SW480 (cell line): ENCODE measurements around the gene KCNJ9.
"Not testable (repeated sequence)": the region's sequence is repeated elsewhere in the genome, so short reads cannot be mapped to it uniquely, and the experiment has no call there.

Experiments
- DNase-seq: peaks from one replicate; pipeline ENCODE4 v3.0.0-alpha.2; 2016; ENCODE audit warnings: low spot score

KCNJ9 gene

DNA sequence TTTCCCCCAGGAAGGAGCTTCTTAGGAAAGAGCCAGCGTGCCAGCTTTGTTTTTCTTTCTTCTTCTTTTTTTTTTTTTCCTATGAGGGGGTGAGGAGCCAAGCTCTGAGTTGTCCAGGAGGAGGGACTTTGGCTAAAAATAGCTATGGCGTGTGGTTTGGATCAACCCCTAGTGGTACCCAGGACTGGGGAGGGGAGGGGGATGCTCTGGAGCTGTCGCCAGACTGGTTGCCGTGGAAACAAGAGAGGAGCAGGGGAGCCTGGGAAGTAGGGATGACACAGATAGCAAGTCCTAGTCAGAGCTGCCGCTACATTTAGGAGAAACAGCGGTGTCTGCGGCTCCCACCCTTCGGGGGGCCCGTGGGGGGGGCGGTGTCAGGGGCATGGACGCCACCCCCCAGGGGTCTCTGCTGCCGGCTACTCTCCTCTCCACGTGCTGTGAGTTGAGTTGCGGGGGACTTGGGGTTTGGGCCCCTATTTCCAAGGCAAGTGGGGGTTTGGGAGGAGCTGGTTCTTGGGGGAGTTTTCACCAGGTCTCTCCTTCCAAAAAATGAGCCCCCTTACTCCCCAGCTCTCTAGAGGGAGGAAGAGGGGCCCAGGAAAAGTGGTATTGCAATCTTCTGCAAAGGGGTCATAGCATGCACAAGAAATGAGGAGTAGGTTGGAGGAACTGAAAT, at the start of gene KCNJ9:
TSS of gene KCNJ9 (plus strand) at position 278 of the 676 bp plus-strand sequence. CDS start 2,493 bp downstream, outside the sequence.
- DNase-seq: no peak

DNA sequence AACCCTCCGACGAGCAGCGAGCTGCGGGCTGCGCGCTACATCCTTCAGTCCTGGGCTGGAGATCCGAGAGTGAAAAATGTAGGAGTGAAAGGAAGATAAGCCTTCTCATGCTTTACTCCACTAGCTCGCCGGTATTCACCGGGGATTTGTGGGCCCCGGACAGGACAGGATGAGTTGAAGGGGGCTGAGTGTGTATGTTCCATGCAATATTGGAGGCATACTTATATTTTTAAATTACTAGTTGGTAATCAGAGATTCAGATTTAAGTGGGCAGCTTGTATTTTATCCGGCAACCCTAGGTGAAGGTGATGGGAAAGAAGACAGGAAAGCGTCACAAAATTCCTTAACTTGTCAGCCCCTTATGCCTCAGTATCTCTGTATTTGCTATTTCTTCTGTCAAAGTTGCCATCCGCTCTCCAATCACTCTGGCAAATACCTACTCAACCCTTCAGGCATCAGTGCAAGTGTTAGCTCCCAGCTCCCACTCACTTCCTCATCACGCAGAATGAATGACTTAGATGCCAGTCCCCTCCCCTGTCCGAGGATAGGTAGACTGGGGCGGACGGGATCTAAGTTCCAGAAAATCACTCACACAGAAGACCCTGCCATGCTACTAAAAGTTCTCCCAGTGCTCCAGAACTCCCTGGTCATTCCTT, 49.0 kb upstream of the KCNJ9 start:
- peak; percentile 33 for DNase-seq

DNA sequence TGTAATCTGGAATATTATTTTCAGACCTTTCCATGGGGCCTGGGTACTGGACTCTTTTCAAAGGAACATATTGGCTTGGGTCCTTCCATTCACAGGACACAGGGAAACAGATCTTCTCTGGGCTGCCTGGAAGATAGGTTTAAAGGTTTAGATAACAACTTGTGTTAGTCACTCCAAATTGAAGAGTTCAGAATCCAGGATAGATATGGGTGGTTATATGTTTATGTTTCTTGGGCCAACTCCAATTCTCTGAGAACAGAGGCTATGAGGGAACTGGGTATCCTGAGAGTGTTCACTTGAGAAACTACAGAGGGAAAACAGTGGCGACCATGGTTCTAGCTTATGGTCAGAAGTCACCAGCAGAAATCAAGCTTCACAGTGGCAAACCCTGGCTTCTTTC, 40.9 kb upstream of the KCNJ9 start:
- DNase-seq: no peak

DNA sequence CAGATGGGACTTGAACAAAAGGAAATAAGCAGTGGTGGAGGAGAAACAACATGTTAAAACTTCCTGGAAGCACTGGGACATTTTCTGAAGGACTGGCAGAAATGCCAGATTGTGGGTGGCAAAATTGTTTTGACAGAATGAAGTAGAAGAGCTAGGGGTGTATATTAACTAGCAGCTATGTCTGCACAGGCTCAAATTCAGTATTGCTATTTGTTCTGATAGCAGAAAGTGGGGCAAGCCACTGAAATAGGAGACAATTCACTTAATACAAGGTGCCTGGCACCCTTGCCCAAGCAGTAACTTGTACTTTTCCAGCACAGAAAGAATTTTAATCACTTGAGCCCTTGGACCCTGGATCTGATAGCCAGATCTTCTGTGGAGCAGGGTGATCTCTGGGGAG, 37.8 kb upstream of the KCNJ9 start:
- no peak for DNase-seq

DNA sequence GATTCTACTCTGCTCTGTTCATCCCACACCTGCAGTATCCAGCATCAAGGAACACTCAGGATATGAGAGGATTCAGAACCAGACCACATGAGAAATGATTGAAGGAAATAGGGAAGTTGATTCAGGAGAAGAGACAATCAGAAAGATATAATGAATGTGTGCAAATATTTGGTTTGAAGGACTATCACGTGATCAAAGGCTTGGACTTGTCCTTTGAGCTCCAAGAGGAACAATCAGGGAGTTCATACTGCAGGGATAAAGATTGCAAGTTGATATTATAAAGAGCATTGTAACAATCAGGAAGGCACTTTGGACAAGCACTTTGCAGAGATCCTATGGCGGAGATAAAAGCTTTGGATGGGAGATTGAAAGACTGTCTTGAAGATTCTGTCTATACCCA, 35.7 kb upstream of the KCNJ9 start:
- no peak for DNase-seq

DNA sequence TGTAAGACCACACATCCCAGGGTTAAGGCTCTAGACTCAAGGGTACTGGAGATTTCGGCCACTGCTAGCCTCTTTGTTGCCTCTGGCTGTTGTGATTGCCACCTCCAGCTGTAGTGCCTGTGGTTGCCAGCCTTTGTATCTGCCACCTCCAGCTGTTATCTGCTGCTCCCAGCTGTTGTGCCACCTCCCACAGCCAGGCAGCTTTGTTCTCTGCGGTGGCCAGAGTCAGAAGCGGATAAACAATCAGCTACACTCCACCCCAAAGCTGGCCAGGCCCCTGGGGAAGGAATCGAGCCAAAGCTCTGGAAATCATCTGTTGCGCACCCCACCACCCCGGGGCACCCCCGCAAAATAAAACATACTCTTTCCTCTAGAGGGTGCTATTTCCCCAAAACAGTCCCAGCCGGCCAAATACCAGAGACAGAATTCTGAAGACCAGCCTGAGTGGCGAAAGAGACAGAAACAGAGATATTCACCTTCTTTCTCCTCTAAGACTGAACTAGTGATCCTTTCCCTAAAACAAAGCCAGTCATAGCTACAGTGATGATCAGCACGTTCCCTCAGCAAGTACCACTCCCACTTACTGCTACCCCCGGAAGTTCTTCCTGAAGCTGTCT, 34.7 kb upstream of the KCNJ9 start:
- peak; percentile 71 for DNase-seq

DNA sequence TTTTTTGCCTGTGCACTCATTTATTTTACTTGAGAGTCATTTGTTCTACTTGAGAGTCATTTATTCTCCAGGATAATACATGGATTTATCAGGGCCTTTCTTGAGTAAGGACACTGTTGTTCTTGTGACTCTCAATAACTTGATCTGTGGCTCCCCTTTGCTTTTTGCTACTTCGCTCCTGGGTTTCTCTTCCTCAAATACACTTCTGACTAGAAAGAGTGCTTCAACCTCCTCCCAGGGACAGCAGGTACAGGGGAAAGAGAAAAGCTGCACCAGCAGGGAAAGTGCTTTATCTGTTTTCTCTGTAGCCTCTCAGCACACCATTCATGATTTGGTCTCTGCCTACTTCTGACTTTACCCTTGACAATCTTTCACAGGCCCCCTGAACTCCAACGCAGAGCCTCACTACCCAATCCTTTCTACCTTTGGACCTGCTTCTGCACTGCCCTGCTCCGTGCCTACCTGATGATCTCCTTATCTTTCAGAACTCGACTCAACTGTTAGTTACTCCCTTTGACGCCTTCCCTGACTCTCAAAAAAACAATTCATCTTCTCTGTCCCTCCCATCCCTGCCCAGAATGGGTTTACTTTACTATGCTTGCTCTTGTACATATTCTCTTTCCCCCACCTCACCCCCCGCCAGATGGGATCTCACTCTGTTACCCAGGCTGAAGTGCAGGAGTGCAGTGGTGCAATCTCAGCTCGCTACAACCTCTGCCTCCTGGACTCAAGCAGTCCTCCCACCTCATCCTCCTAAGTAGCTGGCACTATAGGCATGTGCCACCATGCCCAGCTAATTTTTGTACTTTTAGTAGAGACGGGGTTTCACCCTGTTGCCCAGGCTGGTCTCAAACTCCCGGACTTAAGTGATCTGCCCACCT, 34.0 kb upstream of the KCNJ9 start:
- DNase-seq: no peak

DNA sequence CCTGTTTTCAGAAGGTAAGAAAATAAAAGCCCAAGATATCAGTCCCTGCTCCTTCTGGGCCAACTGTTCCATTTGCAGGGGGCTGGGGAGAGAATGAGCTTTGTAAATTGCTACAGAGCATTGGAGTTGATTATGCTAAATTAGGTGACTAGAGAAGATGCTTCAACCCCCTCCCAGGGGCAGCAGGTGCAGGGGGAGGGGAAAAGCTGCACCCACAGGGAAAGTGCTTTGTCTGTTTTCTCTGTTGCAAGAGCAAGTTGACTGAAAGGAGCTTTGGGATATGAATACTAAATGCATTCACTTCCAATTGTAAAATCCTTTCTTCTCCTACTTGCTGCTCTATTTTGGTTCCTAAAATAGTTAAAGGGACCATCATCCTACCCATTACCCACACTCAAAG, 33.0 kb upstream of the KCNJ9 start:
- no peak for DNase-seq

DNA sequence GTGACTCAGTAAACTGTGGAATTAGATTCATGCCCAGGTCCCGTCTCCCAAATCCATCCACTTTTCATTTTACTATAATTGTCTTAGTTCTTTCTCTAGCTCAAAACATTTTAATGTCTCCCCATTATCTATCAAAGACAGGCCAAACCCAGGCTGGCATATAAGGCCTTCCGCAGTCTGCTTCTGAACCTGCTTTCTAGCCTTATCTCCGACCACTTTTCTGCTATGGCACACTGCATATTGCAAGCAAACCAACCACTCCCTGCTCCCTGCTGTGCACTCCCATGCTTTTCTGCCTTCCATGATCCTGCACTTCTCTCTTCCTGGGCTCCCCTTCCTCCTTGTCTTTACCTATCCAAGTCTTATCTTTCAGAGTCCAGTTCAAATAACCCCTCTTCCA, 32.2 kb upstream of the KCNJ9 start:
- no peak for DNase-seq

DNA sequence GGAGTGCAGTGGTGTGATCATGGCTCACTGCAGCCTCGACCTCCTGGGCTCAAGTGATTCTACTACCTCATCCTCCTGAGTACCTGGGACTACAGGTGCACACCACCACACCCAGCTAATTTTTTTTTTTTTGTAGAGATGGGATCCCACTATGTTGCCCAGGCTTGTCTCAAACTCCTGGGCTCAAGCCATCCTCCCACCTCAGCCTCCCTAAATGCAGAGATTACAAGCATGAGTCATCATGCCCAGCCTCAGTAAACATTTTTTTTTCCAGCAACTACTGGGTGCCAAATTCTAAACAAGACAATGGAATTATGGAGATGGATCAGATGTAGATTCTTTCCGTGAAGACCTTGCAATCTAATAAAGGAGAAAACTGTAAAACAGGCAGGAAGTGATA, 31.2 kb upstream of the KCNJ9 start:
- DNase-seq: not testable (repeated sequence)

DNA sequence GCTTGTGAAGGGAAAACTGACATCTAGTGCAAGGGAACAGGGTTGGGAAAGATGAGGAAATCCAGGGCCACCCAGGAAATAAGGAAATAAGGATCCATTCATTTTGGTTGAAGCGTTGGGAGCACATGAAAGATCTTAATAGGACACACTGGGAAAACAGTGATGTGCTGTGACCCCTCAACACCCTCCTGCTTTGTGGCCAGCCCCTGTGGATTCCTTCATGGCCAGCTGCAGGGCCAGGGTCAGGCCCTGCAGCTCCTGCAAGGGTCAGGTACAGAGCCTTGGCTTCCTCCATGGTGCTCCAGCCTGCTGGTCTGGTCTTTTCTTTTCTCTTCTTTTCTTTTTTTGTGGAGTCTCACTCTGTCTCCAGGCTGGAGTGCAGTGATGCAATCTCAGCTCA, 30.7 kb upstream of the KCNJ9 start:
- DNase-seq: no peak

DNA sequence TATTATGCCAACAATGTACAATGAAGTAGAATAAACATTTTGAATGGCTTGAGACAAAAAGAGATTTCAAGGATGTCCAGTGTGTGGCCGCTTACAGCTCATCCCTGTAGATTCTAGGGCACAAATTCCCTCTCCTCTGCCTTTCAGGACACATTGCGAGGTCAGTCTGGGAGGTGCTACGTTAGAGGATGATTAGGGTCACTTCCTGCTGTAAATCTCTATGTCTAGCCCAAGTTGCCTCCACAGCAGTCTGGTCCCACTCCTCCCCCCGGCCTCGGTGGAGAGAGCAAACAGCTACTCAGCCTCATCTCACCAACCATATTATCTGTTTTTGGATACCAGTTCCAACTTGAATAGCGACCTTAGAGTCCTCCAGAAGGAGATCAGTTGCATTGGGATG, 28.4 kb upstream of the KCNJ9 start:
- no peak for DNase-seq

DNA sequence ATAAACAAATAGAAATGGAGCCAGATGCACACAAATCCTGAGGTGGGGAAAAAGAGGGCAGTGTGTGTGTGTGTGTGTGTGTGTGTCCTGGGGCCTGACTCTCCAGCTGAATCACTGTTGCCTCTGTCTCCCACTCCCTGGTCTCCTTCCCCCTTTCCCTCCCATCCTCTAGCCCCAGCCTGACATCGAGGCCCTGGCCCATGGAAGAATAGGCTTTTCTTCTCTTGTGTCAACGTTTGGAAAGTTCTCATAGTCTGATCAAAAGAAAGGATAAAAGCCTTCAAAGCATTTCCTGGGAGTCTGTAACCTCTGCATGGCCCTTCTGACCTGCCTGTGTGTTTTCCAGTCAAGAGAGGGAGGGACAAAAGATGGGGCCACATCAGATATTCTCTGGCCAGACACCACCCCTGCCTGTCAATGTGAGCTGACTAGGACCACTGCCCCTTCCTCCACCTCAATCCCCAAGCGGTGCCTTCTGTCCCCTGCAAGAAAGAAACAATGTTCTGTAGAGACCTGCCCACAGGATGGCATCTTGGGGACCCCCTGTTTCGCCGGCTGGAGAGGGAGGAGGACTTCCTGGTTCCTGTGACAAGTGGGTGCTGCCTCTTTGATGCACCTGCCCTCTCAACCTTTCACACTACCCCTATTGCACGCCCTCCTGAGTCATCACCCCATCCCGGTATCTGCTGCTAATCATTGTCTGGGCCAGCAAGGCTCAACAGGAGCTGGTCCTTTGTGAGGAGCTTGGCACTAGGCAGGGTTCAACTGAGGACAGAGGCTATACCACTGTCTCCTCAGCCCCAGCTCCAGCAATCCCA, 27.6 kb upstream of the KCNJ9 start:
- peak; percentile 67 for DNase-seq

DNA sequence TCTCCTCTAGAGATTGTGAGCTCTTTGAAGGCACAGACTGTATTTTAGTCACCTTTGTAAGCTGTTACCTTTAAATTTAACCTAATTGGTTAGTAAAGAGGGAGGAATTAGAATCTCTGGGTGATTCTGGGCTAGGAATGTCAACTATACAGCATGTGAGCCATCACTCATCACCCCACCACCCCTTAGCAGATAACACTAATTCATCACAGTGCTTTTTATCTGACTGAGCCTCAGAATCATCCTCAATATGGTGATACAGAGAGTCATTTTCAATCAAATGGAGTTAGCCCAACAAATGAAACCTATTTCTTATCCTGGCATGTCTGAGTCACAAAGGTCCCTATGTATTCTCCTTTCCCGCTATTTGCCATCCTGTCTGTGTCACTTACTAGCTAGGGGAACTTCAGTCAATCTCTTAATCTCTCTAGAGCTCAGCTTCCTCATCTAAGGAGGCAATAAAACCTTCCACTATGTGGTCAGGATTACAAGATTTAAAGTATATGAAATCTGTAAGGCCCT, 24.6 kb upstream of the KCNJ9 start:
- DNase-seq: peak; percentile 32

DNA sequence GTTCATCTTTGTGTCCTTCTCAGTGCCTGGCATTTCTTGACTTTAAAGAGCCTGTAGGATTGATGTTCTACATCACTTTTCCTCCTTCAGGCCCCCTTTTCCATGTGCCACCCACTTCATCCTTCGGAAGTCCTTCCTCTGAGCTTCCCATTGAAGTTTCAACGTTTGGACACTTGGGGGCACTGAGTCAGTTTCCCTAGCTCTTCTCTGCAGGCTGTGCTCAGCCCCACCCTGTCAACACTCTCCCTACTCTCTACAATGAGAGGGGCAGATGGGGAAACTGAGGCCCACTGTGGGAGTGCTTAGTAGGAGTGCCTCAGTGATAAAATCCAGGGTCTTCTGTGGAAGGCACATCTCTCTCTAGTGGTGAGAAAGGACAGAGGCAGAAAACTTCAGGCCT, 23.3 kb upstream of the KCNJ9 start:
- DNase-seq: no peak

DNA sequence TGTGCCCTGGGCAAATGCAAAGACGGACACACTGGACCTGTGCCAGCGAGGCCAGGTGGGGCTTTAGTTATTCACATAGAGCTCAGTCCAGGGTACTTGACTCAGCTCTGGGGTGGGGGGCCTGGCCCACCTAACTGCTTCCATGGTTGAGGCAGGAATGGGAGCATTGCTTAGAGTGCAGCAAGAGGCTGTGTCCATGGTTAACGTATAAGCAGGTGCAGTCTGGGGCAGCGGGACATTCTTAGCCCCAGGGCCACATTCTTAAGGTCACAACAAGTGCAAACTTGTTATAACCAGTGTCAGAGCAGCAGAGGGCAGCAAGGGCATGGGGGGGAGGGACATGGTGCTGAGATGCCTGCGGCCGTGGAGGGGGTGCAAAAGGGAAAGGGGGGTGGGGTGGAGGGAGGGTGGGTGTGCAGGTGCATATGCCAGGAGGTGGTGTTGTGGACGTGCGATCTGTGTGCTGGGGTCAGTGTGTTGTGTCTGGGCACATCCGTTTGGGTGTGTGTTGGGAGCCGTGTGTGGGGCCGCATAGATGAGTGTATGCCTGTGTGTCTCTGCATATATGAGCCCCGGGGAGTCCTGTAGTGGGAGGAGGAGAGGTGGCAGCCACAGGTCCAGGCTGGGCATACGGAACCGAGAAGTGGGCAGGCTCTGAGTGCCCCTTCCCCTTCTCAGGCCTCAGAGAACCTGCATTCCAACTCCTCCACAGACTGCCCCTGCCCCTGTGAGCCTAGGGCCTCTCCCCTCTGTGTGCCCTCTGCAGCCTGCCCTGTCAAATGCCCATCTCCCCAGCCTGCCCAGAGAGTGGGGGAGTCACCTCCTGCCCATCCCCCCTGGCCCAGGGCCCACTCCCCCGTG, 19.7 kb upstream of the KCNJ9 start:
- DNase-seq: peak; percentile 28

DNA sequence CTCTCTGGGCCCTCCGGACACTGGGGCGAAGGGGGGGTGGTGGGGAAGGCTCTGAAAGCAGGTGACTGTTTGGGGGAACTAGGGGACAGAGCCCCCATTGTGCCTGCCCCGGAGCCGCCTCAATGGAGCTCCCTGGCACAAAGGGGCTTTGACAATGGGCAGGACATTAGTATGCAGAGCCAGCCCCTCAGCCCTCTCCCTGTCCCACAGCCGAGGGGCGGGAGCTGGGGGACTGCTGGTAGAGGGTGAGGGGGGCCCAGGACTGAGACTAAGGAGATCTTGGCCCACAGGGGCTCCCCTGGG, 19.2 kb upstream of the KCNJ9 start:
- DNase-seq: no peak

DNA sequence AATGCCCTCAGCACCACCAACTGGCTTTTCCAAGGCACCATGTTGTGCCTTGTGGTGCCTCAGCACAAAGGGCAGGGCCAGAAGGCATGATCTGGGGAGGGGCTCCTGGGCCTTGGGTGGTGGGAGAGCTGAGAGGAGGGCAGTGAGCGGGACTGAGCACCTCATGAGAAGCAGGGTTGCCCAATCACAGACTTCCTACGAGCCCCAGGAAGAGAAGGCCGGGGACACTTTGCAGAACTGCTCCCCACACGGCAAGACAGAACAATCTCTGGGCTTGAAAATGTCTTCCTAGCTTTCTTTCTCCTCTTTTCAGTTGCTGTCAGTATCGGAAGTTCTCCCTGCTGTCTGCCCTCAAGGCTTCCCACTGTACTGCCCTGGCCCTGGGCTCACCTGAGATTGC, 18.2 kb upstream of the KCNJ9 start:
- DNase-seq: no peak

DNA sequence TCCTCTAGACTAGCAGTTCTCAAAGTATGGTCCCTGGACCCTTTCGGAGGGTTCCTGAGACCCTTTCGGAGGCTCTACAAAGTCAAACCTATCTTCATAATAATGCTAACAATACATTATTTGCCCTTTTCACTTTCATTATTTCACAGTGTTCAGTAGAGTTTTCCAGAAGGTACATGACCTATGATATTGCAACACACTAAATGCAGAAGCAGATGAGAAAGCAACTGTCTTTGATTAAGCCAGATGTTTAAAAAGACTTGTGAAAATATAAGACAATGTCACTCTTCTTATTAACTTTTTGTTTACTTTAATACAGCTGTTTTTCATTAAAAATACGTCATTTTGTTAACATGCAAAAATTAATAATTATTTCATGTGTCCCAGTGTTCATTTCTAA, 17.2 kb upstream of the KCNJ9 start:
- DNase-seq: no peak

DNA sequence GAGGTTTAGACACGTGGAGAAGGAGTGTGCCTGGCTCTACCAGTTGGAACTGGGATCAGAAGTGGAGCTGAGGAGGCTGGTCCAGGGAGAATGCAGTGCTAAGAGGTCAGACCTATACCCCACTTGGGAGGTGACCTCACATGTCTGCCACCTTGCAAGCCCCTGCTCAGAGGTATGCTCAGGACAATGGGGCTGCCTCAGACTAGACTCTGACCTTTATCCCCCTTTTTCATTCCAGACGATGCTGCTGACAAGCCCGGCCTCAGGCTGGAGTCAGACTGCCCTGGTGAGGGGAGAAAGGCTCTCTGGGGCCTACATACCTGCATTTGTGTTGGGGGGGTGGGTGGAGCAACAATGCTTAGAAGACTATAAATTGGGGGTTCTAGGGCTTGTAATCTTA, 16.6 kb upstream of the KCNJ9 start:
- no peak for DNase-seq
